ENCODE results near the gene SMTNL2. TPM values are rescaled to one million over a fixed set of nuclear protein-coding genes. Genes with fewer than 3 reads are reported as not detected.
A peak's percentile ranks its signal among the peaks of the same experiment; 100 is the strongest.

The SMTNL2 gene
- total RNA-seq, 1 donor: not detected

DNA sequence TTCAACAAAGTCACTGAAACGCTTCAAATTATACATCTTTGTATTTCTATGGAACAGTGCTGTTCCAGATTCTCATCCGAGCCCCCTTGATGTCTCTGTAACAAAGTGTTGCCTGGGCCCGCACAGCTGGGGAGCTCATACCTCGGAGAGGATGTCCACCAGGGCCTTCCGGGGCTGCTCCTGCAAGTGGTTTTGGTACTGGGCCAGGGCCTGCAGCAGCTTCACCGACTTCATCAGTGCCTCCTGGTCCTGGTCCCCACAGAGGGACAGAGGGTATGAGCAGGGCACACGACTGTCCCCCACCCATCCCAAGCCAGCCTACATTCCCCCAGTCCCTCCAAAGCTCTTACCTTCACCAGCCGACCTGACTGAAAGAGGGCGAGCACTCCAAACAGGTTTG is 30.7 kb upstream of the SMTNL2 start:
- H3K4me2 ChIP-seq (ENCODE audit: insufficient read depth, low read length): peak overlapping the region; percentile 98
- peaks cover 16% of the 10 kb centered on the region for H4K20me1 ChIP-seq (ENCODE audit: insufficient read depth, low read length)
- H3K9me3 ChIP-seq (ENCODE audit: low read depth, low read length): no peaks in the 10 kb centered on the region
- H3K4me3 ChIP-seq (ENCODE audit: insufficient read depth, low read length): peak overlapping the region; percentile 99
- peaks cover 19% of the 10 kb centered on the region for H3K4me1 ChIP-seq (ENCODE audit: insufficient read depth, low read length)
- peaks cover 26% of the 10 kb centered on the region for H3K79me2 ChIP-seq (ENCODE audit: insufficient read depth, low read length)
- no peak for DNase-seq (ENCODE audit: insufficient read length, low spot score, missing footprints)
- H2AFZ ChIP-seq (ENCODE audit: low read length): no peak overlapping the region
- peaks cover 37% of the 10 kb centered on the region for H3K36me3 ChIP-seq (ENCODE audit: insufficient read depth, low read length)
- no peaks in the 10 kb centered on the region for H3K27me3 ChIP-seq (ENCODE audit: insufficient read depth, low read length)
- H3K27ac ChIP-seq (ENCODE audit: low read depth, low read length): no peak overlapping the region
- TF ChIP-seq, protein P1, sequence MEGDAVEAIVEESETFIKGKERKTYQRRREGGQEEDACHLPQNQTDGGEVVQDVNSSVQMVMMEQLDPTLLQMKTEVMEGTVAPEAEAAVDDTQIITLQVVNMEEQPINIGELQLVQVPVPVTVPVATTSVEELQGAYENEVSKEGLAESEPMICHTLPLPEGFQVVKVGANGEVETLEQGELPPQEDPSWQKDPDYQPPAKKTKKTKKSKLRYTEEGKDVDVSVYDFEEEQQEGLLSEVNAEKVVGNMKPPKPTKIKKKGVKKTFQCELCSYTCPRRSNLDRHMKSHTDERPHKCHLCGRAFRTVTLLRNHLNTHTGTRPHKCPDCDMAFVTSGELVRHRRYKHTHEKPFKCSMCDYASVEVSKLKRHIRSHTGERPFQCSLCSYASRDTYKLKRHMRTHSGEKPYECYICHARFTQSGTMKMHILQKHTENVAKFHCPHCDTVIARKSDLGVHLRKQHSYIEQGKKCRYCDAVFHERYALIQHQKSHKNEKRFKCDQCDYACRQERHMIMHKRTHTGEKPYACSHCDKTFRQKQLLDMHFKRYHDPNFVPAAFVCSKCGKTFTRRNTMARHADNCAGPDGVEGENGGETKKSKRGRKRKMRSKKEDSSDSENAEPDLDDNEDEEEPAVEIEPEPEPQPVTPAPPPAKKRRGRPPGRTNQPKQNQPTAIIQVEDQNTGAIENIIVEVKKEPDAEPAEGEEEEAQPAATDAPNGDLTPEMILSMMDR (IDR thresholded peaks at IDR 0.05; ENCODE audit: extremely low read depth, low read depth, low read length): no peak

DNA sequence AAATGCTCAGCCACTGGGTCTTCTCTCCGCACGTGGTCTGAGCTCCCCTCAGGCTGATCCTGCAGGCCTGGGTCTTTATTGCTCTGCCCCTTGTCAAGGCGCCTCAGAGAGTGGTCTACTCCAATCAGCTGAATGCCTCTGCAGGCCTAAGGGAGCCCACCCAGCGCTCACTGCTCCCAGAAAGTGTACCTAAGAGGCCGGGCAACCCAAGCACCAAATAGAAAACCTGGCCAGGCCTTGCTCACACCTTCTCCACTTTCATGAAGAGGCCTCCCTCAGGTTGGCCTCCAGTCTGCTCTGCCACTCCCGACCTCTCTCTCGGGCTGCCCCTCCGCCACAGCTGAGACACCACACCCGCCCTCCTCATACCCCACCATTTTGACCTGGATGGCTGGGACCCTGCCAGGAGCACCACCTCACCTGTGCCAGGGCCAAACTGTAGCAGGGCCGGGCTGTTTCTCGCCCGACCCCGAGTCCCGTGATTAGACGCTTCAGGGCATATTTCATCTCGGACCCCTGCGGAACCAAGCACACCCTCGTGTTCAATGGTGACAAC is 29.8 kb upstream of the SMTNL2 start:
- H3K27ac ChIP-seq (ENCODE audit: low read depth, low read length): peak overlapping the region; percentile 77
- H3K4me2 ChIP-seq (ENCODE audit: insufficient read depth, low read length): peak overlapping the region; percentile 98
- TF ChIP-seq, protein P1 (IDR thresholded peaks at IDR 0.05; ENCODE audit: extremely low read depth, low read depth, low read length): no peak
- H2AFZ ChIP-seq (ENCODE audit: low read length): peak overlapping the region; percentile 99
- H3K79me2 ChIP-seq (ENCODE audit: insufficient read depth, low read length): peaks cover 26% of the 10 kb centered on the region
- H4K20me1 ChIP-seq (ENCODE audit: insufficient read depth, low read length): peaks cover 10% of the 10 kb centered on the region
- H3K36me3 ChIP-seq (ENCODE audit: insufficient read depth, low read length): peaks cover 31% of the 10 kb centered on the region
- H3K4me3 ChIP-seq (ENCODE audit: insufficient read depth, low read length): peak overlapping the region; percentile 99
- H3K27me3 ChIP-seq (ENCODE audit: insufficient read depth, low read length): no peaks in the 10 kb centered on the region
- no peaks in the 10 kb centered on the region for H3K9me3 ChIP-seq (ENCODE audit: low read depth, low read length)
- H3K4me1 ChIP-seq (ENCODE audit: insufficient read depth, low read length): peaks cover 19% of the 10 kb centered on the region
- no peak for DNase-seq (ENCODE audit: insufficient read length, low spot score, missing footprints)

DNA sequence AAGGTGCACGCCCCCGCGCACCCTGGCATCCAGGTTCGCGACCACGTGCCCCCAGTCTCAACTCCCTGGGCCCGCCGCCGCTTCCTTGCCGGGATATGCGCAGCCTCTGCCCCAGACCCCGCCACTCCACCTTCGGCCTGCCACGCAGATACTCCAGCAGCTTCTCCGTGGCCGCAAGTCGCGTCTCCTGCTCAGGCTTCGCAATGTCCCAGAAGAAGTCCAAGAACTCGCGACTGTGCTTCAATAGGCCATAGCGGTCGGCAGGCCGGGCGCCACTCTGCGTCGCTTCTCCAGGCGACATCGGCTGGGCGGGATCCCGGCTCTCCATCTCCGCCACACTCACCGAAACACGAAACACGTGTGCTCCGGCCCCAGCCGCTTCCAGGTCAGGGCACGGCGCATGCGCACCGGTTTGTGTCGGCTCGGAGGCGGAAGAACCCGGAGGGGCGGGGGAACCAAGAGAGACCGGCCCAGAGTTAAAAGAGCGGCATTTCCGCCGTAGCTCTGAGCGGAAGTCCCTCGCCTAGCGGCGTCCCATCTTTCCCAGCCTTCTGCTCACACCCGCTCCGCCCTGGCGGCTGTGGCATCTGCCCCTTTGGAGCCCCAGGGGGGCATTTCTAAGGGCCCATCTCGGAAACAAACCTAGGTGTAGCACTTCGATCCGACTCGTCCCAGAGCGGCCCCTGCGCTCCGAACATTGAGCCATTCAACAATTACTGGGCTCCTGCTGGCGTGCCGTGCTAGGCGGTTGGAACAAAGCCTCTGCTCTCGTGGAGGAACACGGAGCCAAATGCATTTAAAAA is 29.1 kb upstream of the SMTNL2 start, which contains the start of gene MYBBP1A:
MYBBP1A (minus strand) TSS at position 388 of the 803 bp plus-strand sequence; CDS start at position 328, 60 bp downstream.
- Histone ChIP-seq H4K20me1 (ENCODE audit: insufficient read depth, low read length) (peaks cover 10% of the 10 kb centered on the region), H3K4me3 (ENCODE audit: insufficient read depth, low read length) (peak within 1 kb of the TSS; percentile 99), H3K9me3 (ENCODE audit: low read depth, low read length) (no peaks in the 10 kb centered on the region), H2AFZ (ENCODE audit: low read length) (peak within 1 kb of the TSS; percentile 99), H3K79me2 (ENCODE audit: insufficient read depth, low read length) (peaks cover 26% of the 10 kb centered on the region), H3K27me3 (ENCODE audit: insufficient read depth, low read length) (no peaks in the 10 kb centered on the region), H3K27ac (ENCODE audit: low read depth, low read length) (peak within 1 kb of the TSS; percentile 77), H3K4me1 (ENCODE audit: insufficient read depth, low read length) (peaks cover 19% of the 10 kb centered on the region), H3K36me3 (ENCODE audit: insufficient read depth, low read length) (peaks cover 31% of the 10 kb centered on the region), H3K4me2 (ENCODE audit: insufficient read depth, low read length) (peak within 1 kb of the TSS; percentile 98)
- TF ChIP-seq, protein P1 (IDR thresholded peaks at IDR 0.05; ENCODE audit: extremely low read depth, low read depth, low read length): peak; percentile 24
- DNase-seq (ENCODE audit: insufficient read length, low spot score, missing footprints): peak; percentile 100

All from osteoblast (primary cell).